NCI-H345 (cell line): ENCODE measurements around the gene CRHBP.
"Not testable (repeated sequence)": the region's sequence is repeated elsewhere in the genome, so short reads cannot be mapped to it uniquely, and the experiment has no call there.

Experiments
- DNase-seq: peaks from one replicate; lab custom pipeline; 2025; lab: John Stamatoyannopoulos, UW

CRHBP gene

GRCh38 chr5:76958991-76959767 is 6.3 kb downstream of the CRHBP start:
- DNase-seq = no peak

DNA sequence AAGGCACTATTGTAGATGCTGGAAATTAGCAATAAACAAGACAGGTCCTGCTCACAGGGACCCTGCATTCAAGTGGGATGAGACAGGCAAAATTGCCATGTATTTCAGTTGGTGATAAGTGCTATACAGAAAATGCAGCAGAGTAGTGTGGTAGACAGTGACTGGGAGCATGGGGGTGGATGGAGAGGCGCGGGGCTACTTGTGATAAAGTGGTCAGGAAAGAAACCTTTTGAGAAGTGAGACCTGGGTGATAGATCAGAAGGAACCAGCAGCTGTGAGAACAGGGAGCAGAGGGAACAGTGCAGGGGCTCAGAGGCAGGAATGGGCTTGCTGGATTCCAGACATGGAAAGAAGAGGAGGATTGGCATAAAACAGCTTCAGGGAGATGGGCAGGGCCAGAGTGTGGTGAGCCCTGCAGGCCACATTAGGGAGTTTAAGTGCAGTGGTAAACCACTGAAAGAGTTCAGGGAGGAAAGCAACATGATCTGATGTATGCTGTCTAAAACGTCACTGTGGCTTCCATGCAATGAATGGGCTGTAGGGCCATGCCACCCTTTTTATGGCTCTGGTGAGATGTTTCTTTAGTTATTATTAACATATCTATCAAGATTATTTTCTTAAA is 7.3 kb downstream of the CRHBP start:
- DNase-seq = no peak

GRCh38 chr5:76964060-76964459 is 11.2 kb downstream of the CRHBP start:
- no peak for DNase-seq

- no peak for DNase-seq
Observed at GRCh38 chr5:76971511-76971910, 18.7 kb downstream of the CRHBP start.

- no peak for DNase-seq
Observed at GRCh38 chr5:76972689-76973088, 19.8 kb downstream of the CRHBP start.

GRCh38 chr5:76974785-76975184 is 21.9 kb downstream of the CRHBP start:
- no peak for DNase-seq

DNA sequence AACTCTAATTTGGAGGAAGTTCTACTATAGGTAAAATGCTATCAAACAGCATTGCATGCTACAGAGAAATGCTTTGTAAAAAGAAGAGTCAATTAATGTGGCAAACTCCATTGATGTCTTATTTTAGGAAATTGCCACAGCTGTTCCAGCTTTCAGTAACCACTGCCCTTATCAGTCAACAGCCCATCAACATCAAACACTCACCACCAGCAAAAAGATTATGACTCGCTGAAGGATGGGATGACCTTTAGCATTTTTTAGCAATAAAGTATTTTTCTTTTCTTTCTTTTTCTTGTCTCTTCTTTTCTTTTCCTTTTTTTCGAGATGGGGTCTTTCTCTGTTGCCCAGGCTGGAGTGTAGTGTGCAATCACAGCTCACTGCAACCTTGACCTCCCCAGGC is 26.0 kb downstream of the CRHBP start:
- DNase-seq = no peak

DNA sequence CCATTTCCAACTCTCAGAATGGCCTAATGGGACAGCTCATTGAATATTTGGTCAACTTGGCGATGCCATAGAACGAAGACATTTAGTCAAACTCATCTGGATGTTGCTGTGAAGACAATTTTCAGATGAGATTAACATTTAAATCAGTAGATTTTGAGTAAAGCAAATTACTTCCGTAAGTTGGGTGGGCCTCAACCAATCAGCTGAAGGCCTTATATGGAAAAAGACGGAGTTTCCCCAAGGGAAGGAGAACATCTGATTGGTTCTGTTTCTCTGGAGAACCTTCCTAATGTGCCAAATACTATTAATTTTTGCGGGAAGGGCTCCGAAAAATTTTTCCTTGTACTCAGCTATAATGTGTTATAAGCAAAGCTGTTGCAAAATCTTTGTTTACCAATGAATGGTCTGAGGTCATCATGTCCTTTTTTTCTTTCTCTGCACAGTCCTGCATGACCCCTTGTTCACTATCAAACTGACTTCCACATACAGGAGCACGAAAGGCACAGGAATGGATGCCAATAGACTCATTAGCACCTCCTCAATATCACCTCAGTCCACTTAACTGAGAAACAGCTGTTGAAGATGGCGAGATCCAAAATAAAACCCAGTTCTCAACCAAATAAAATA is 27.8 kb downstream of the CRHBP start:
- DNase-seq = no peak

GRCh38 chr5:76982450-76982849 is 29.6 kb downstream of the CRHBP start:
- DNase-seq = no peak

- no peak for DNase-seq
Observed at GRCh38 chr5:76983468-76983867, 30.6 kb downstream of the CRHBP start.

GRCh38 chr5:76986825-76987526 is 34.1 kb downstream of the CRHBP start:
- DNase-seq = peak; percentile 1

DNA sequence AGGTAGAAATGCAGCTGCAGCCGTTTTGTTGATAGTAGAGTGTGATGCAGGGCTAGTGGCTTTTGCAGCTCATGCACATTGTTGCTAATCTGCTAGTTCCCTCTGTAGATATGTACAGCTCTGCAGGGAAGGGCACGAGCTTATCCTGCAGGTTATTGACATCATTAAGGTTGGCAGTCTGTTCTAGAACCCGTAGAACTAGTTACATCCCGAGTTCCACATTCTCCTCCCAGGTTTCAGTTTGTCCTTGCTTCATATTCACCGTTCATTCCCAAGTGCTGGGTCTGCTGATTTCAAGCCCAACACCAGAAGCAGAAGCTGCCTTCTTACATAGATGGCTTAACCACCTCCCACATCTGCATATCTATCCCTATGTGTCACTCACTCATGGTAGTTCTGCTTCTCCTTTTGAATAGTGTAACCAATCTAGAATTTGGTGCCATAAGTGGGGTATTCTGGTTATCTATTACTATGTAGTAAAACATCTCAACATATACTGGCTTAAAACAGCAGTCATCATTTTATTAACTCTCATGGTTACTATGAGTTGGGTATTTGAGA is 38.1 kb downstream of the CRHBP start:
- no peak for DNase-seq

GRCh38 chr5:76993436-76993835 is 40.6 kb downstream of the CRHBP start:
- not testable (repeated sequence) for DNase-seq

- DNase-seq = no peak
Observed at GRCh38 chr5:76994337-76994736, 41.5 kb downstream of the CRHBP start.

- not testable (repeated sequence) for DNase-seq
Observed at GRCh38 chr5:76998251-76998650, 45.4 kb downstream of the CRHBP start.

- DNase-seq = no peak
Observed at GRCh38 chr5:76999451-76999850, 46.6 kb downstream of the CRHBP start.

- DNase-seq = no peak
Observed at GRCh38 chr5:77003246-77003645, 50.4 kb downstream of the CRHBP start.

DNA sequence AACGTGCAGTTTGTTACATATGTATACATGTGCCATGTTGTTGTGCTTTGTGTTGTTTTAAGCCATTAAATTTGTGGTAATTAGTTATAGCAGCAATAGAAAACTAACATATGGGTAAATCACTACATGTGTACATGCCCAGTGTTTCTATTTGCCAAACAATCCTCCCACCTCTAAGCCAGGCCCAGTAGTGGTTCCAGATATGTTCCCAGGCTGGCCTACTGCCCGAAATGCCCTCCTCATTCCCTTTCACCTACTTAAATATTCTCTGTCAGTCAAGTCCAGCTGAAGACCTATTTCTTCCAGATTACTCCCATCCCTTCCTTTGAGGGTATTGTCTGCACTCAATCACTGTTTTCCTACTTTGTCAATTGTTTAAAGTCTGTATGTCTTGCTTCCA is 53.3 kb downstream of the CRHBP start:
- no peak for DNase-seq

GRCh38 chr5:77008413-77008812 is 55.6 kb downstream of the CRHBP start:
- DNase-seq = no peak

DNA sequence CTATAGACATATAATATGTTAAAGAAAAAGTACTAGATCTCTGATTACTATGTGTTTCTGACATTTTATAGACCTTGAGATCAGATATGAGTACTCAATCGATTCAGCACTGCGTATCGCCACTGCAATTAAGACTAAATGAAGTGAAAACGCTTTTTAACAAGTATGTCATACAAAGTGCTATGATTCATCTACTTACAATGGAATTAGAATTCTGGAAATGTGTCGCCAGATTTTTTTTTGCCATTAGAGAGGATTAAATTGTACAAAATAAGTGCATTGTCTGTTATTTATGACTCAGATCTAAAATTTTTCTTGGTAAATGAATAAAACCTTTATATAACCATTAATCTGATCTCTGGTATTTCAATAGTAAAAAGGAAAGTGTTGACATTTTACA is 57.4 kb downstream of the CRHBP start:
- DNase-seq = no peak

- no peak for DNase-seq
Observed at GRCh38 chr5:77011498-77011897, 58.7 kb downstream of the CRHBP start.

DNA sequence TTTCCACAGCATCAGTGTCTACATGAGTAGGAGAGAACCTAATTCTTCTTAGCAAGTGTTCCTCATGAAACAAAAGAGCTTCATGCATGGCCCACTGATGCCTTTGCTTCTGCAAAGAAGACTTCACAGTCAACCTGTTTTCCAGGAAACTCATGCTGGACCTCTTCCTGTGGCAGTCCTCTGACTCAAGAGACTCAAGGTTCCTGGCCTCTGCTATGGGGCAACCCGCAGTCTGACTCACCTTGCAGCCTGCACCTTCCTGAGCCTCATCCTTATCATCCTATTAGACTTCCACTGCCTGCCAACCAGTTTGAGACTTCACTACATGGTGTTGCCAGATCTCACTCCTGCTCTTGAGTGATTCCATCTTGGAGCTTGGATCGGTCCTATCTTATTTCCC is 59.8 kb downstream of the CRHBP start:
- DNase-seq = no peak
